Measurements from ENCODE around the gene TFCP2L1. TPM values are rescaled to one million over a fixed set of nuclear protein-coding genes. Genes with fewer than 3 reads are reported as not detected.

TFCP2L1 gene
- total RNA-seq, 4 donors from 2014 or later = 0.31 to 5.7 (median 0.41) TPM

DNA sequence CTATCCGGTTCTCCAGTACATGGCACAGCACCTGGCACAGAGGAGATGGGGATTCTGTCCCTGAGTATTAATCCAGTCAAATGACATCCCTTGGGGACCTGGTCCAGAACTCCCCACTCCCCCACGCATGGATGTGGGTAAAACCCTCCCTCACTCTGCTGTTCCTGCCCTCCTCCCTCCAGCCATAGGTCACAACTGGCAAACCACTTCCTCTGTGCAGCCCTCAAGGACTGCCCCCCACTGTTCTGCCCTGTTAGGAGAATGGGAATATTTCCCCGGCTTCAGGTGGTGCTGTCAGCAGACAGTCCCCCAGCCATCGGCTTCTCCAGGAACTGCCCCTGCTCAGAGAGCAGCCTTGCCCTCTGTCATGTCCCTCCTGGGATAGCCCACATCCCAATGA is 1.5 kb upstream of the TFCP2L1 start:
- Histone ChIP-seq H3K27me3 (peaks cover 47% of the 10 kb centered on the region), H3K4me3 (no peak overlapping the region), H3K4me1 (peaks cover 0 to 16% (median 8%) of the 10 kb centered on the region in 3 donors), H3K9me3 (no peaks in the 10 kb centered on the region), H3K27ac (no peak overlapping the region), H3K36me3 (no peaks in the 10 kb centered on the region)
- no peak for ATAC-seq
- no peak for TF ChIP-seq POLR2AphosphoS5 (IDR thresholded peaks at IDR 0.05)
- TF ChIP-seq, protein P1, sequence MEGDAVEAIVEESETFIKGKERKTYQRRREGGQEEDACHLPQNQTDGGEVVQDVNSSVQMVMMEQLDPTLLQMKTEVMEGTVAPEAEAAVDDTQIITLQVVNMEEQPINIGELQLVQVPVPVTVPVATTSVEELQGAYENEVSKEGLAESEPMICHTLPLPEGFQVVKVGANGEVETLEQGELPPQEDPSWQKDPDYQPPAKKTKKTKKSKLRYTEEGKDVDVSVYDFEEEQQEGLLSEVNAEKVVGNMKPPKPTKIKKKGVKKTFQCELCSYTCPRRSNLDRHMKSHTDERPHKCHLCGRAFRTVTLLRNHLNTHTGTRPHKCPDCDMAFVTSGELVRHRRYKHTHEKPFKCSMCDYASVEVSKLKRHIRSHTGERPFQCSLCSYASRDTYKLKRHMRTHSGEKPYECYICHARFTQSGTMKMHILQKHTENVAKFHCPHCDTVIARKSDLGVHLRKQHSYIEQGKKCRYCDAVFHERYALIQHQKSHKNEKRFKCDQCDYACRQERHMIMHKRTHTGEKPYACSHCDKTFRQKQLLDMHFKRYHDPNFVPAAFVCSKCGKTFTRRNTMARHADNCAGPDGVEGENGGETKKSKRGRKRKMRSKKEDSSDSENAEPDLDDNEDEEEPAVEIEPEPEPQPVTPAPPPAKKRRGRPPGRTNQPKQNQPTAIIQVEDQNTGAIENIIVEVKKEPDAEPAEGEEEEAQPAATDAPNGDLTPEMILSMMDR (IDR thresholded peaks at IDR 0.05) = no peak
- TF ChIP-seq EP300 (IDR thresholded peaks at IDR 0.05) = no peak
- no peak for TF ChIP-seq POLR2A (IDR thresholded peaks at IDR 0.05)
- 100% methylated on average over 2 of the region's 4 CpGs; no CpG with 5 or more reads in 1 of the 2 donors for WGBS, 2 donors (ENCODE audit: low coverage in 1 of 2)

- WGBS, 2 donors (ENCODE audit: low coverage in 1 of 2) = 93 to 100% methylated on average over 1 to 3 of the region's 3 CpGs
- no peak for TF ChIP-seq POLR2AphosphoS5 (IDR thresholded peaks at IDR 0.05)
- TF ChIP-seq POLR2A (IDR thresholded peaks at IDR 0.05) = no peak
- TF ChIP-seq, protein P1 (IDR thresholded peaks at IDR 0.05) = no peak
- TF ChIP-seq EP300 (IDR thresholded peaks at IDR 0.05) = no peak
- H3K36me3 ChIP-seq = no peaks in the 10 kb centered on the region
- H3K9me3 ChIP-seq = no peaks in the 10 kb centered on the region
- no peak overlapping the region for H3K27ac ChIP-seq
- H3K27me3 ChIP-seq = peaks cover 53% of the 10 kb centered on the region
- H3K4me1 ChIP-seq = peaks cover 0 to 16% (median 8%) of the 10 kb centered on the region in 3 donors
- no peak overlapping the region for H3K4me3 ChIP-seq
- ATAC-seq = no peak
Observed at GRCh38 chr2:121285926-121286325, 924 bp upstream of the TFCP2L1 start.

GRCh38 chr2:121283670-121284462 is 1.1 kb downstream of the TFCP2L1 start:
- Histone ChIP-seq H3K36me3 (no peaks in the 10 kb centered on the region), H3K4me1 (peaks cover 0 to 16% (median 8%) of the 10 kb centered on the region in 3 donors), H3K27ac (no peak overlapping the region), H3K27me3 (peaks cover 72% of the 10 kb centered on the region), H3K9me3 (no peaks in the 10 kb centered on the region), H3K4me3 (peak overlapping the region in 1 of 2 donors; percentile 47)
- 27 to 68% methylated on average over 7 of the region's 12 CpGs for WGBS, 2 donors (ENCODE audit: low coverage in 1 of 2)
- TF ChIP-seq POLR2A (IDR thresholded peaks at IDR 0.05) (no peak), EP300 (IDR thresholded peaks at IDR 0.05) (no peak), POLR2AphosphoS5 (IDR thresholded peaks at IDR 0.05) (no peak)
- TF ChIP-seq, protein P1 (IDR thresholded peaks at IDR 0.05) = no peak
- no peak for ATAC-seq

DNA sequence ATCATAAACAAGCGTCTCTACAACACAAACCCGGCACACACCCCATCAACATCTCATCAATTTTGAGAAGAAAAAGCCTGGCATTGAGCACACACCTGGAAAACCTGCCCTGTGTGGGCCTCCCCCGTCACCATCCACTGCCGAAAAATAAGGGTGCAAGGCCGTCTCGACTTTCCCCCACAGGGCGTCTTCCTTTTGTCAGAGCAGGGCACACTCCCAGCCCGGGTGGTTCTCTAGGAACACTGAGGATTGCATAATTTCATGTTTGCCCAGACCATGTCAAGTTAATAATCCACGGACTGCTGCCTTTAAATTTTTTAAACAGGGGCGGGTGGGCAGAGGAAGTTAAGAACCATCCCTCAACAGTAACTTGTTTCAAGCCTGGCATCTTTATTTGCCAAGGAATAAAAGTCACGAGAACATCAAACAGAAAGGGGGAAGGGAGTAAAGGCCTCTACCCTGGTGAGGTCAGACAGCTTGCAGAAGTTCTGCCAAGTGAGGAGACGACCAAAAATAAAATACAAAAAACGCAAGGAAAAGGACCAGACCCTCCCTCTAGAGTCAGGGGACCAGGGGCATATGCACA is 2.1 kb downstream of the TFCP2L1 start:
- WGBS, 2 donors (ENCODE audit: low coverage in 1 of 2) = 71 to 86% methylated on average over 7 to 11 of the region's 13 CpGs
- peaks cover 73% of the 10 kb centered on the region for H3K27me3 ChIP-seq
- peak; percentile 17 for ATAC-seq

More for the DNA sequence above, 2.1 kb downstream of the TFCP2L1 start:
- H3K4me3 ChIP-seq = no peak overlapping the region
- TF ChIP-seq, protein P1 (IDR thresholded peaks at IDR 0.05) = no peak
- TF ChIP-seq POLR2A (IDR thresholded peaks at IDR 0.05) (no peak), EP300 (IDR thresholded peaks at IDR 0.05) (no peak), POLR2AphosphoS5 (IDR thresholded peaks at IDR 0.05) (no peak)
- peaks cover 0 to 16% (median 8%) of the 10 kb centered on the region in 3 donors for H3K4me1 ChIP-seq
- H3K36me3 ChIP-seq = no peaks in the 10 kb centered on the region
- peak overlapping the region in 1 of 4 donors; percentile 43 for H3K27ac ChIP-seq
- H3K9me3 ChIP-seq = no peaks in the 10 kb centered on the region
